H54 (cell line): Measurements from ENCODE around the gene ZNF280D.

Source experiments
- DNase-seq: peaks from one replicate; pipeline ENCODE4 v3.0.0; 2011; ENCODE audit warnings: low spot score, mixed read lengths; ENCODE audit not compliant: insufficient read length
- FAIRE-seq: peaks from 3 replicates; lab custom pipeline; 2011; peaks lifted over from hg19 to GRCh38; lab: Jason Lieb, UNC
- POLR2A ChIP-seq: IDR thresholded peaks from 2 replicates; pipeline ENCODE4 v1.6.1; 2011; ENCODE audit warnings: low read depth, mild to moderate bottlenecking, low read length

Gene ZNF280D

DNA sequence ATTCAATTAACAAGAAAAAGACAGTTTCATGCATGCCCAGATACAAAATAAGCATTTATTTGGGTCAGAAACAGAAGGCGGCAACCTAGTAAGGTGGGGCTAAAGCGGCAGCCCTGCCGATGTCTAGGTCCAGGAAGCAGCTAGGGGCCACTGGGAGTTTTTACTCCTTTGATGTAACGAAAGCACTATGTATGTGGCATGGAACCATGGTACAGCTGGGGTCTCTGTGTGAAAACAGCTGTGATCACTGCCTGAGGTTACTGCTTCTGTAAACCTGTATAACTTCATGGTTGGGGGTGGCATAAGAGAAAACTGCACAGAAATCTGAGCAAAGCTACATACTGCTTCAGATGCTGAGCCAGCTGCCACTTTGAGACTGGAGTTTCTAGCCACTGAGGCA, 119.5 kb downstream of the ZNF280D start:
- FAIRE-seq: no peak
- no peak for TF ChIP-seq POLR2A
- DNase-seq: no peak

DNA sequence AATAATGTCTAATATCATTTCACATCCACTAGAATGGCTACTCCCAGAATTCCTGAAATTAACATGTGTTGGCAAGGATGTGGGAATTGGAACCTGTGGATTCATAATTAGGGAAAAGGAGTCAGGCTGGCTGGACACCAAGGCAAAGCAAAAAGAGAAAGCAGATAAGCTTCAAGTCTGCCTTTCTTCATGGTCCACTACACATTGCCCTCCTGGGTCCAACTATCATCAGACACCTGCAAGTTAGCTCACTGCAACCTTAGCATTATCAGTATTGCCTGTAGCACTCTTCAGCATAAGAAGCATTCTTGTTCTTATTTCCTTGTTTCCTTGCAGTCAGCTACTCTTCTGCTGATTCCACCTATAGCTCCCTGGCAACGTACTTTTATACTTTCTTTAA, 124.3 kb downstream of the ZNF280D start:
- DNase-seq (no peak), FAIRE-seq (no peak)
- TF ChIP-seq POLR2A: no peak

- no peak for TF ChIP-seq POLR2A
- DNase-seq (no peak), FAIRE-seq (no peak)
Observed at GRCh38 chr15:56608140-56608778, 125.0 kb downstream of the ZNF280D start.

DNA sequence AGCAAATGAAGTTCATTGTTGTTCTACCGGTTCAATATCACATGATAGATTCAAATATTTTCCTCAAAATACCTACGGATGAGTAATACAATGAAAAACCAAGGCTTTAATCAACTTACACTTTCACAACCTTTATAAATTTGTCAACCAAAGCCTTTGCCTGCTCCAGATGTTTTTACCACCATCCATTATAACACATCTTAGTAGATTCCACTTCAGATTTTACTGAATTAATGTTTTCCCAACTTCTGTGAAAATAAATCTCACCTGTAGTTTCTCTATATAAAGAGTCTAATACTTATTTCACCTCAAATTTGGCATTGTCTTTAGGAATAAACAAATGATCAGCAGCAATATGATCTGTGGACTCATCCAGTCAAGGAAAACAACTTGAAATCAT, 131.1 kb downstream of the ZNF280D start:
- DNase-seq: no peak
- TF ChIP-seq POLR2A: no peak
- no peak for FAIRE-seq

- TF ChIP-seq POLR2A: no peak
- no peak for FAIRE-seq
Observed at GRCh38 chr15:56600380-56600779, 132.9 kb downstream of the ZNF280D start.

DNA sequence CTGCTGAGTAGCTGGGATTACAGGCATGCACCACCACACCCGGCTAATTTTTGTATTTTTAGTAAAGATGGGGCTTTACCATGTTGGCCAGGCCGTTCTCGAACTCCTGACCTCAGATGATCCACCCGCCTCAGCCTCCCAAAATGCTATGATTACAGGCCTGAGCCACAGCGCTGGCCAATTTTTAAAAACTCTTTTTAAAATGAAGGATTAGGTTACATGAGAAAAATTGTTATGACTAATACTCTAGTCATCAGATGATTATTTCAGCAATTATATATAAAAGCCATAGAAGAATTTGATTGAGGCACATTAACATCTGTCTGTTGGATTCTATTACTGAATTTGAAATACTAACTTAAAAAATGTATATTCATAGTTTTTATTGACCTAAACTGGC, 134.3 kb downstream of the ZNF280D start:
- FAIRE-seq (no peak), DNase-seq (no peak)
- no peak for TF ChIP-seq POLR2A

More at GRCh38 chr15:56600380-56600779, 132.9 kb downstream of the ZNF280D start:
- no peak for DNase-seq

DNA sequence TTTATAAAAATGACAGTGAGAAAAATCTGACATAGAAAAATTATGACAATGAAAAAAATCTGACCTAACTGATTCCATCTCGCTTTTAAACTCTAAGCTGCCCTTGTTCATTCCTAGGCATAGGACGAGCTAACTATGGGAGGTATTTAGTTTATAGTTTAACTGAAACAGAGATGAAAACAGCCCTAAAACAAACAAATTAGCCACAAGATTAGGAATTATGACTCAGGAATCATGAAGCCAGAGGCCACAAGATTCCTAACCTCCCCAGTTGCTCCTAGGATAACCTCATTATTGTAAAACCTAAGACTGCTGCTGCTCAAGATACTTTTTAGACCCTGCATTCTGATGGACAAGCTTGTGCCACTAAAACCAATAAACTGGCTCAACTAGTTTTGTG, 145.6 kb downstream of the ZNF280D start:
- DNase-seq (no peak), FAIRE-seq (no peak)
- no peak for TF ChIP-seq POLR2A

GRCh38 chr15:56586206-56586605, 147.1 kb downstream of the ZNF280D start:
- DNase-seq (no peak), FAIRE-seq (no peak)
- no peak for TF ChIP-seq POLR2A

DNA sequence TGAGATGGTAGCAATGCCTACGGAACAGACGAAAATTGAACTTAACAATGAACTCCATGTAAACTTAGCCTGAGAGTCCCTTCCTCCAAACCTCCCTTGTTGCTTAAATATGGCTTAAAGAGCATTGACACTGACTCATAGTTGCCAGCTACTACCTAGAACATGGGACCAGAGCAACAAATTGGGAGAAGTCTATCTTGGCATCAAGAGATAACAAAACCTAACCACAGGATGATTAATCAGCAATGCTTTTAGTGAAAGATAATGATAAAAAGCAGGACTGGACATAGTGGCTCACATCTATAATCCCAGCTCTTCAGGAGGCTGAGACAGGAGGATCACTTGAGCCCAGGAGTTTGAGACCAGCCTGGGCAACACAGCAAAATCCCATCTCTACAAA, 150.5 kb downstream of the ZNF280D start:
- no peak for DNase-seq
- no peak for FAIRE-seq
- no peak for TF ChIP-seq POLR2A
